Kidney epithelial cell (primary cell): ENCODE data around the gene EPN2. TPM values are rescaled to one million over a fixed set of nuclear protein-coding genes. Genes with fewer than 3 reads are reported as not detected.

ENCODE experiments used
- DNase-seq: peaks from one replicate; pipeline ENCODE4 v3.0.0-alpha.2; 2010; ENCODE audit warnings: low read depth
- H3K27me3 ChIP-seq: 2 replicates; pipeline ENCODE4 v1.6.0; 2011; ENCODE audit warnings: low read length; ENCODE audit not compliant: control insufficient read depth, insufficient read depth
- H3K36me3 ChIP-seq: 2 replicates; pipeline ENCODE4 v1.5.1; 2011; ENCODE audit warnings: low read length; ENCODE audit not compliant: control insufficient read depth, insufficient read depth
- H3K4me3 ChIP-seq: 2 replicates; pipeline ENCODE4 v1.5.1; 2011; ENCODE audit warnings: low read depth, mild to moderate bottlenecking, control low read depth, low read length
- total RNA-seq: library from RNA; depleted of rRNA; stranded (reverse); fragments of >200 nt; gene quantifications from 2 replicates; pipeline ENCODE4 v1.2.3, GENCODE V29; 2015
- TF ChIP-seq, protein P1 (sequence below): IDR thresholded peaks from 2 replicates; pipeline ENCODE4 v1.5.1; 2011; ENCODE audit warnings: mild to moderate bottlenecking, moderate library complexity, low read length, control low read depth, inconsistent platforms; ENCODE audit not compliant: insufficient read depth, poor library complexity, severe bottlenecking

EPN2 gene
- total RNA-seq, 1 donor from 2014 or later = 13.7 TPM

DNA sequence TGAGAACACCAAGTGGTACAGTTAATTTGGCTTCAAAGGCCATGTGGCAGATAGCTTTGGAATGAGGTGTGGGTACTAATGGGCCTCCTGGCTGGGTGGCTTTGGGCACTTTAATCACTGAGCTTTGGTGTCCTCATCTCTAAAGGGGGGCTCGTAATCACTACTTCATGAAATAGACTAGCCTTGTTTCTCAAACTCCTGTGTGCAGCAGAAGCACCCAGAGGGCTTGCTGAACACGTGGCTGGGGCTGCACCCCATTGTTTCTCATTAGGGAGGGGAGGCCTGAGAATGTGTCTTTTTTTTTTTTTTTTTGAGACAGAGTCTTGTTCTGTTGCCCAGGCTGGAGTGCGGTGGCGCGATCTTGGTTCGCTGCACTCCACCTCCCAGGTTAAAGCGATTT lies 5.8 kb downstream of the EPN2 start:
- Histone ChIP-seq H3K4me3 (no peak overlapping the region), H3K27me3 (no peaks in the 10 kb centered on the region), H3K36me3 (no peaks in the 10 kb centered on the region)
- DNase-seq = no peak
- TF ChIP-seq, protein P1, sequence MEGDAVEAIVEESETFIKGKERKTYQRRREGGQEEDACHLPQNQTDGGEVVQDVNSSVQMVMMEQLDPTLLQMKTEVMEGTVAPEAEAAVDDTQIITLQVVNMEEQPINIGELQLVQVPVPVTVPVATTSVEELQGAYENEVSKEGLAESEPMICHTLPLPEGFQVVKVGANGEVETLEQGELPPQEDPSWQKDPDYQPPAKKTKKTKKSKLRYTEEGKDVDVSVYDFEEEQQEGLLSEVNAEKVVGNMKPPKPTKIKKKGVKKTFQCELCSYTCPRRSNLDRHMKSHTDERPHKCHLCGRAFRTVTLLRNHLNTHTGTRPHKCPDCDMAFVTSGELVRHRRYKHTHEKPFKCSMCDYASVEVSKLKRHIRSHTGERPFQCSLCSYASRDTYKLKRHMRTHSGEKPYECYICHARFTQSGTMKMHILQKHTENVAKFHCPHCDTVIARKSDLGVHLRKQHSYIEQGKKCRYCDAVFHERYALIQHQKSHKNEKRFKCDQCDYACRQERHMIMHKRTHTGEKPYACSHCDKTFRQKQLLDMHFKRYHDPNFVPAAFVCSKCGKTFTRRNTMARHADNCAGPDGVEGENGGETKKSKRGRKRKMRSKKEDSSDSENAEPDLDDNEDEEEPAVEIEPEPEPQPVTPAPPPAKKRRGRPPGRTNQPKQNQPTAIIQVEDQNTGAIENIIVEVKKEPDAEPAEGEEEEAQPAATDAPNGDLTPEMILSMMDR = no peak

DNA sequence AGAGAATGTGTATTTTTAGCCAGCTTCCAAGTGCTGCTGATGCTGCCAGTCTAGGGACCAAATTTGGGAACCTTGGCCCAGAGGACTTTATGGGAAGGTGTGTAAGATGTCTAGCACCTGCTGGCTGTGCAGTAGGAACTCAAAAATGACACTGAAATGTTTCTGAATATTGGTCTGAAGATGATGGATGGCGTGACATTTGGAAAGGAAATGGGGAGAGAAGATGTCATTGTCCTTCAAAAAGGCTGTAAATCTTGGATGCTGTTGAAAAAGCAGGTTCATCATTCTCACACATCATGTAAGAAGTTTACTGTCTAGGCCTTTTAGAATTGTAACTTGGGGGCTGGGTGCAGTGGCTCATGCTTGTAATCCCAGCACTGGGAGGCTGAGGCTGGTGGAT lies 6.7 kb downstream of the EPN2 start:
- H3K4me3 ChIP-seq = no peak overlapping the region
- no peaks in the 10 kb centered on the region for H3K36me3 ChIP-seq
- DNase-seq = no peak
- TF ChIP-seq, protein P1 = no peak
- H3K27me3 ChIP-seq = no peaks in the 10 kb centered on the region

DNA sequence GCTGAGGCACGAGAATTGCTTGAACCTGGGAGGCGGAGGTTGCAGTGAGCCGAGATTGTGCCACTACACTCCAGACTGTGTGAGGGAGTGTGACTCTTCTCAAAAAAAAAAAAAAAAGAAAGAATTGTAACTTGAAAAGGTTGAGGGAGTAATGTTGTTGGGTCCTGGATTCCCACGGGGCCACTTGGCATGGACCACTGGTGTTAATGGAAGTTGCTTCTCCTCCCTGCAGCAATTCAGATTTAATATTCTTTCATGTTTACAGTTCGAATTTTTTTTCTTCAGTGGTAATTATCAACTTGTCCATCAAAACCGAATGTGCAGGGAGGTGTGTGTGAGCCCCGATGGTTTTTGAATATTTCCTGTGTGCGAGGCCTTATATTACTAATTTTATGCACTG lies 7.2 kb downstream of the EPN2 start:
- Histone ChIP-seq H3K27me3 (no peaks in the 10 kb centered on the region), H3K4me3 (no peak overlapping the region), H3K36me3 (no peaks in the 10 kb centered on the region)
- TF ChIP-seq, protein P1 = no peak
- no peak for DNase-seq

GRCh38 chr17:19244781-19245180 lies 7.6 kb downstream of the EPN2 start:
- TF ChIP-seq, protein P1 = no peak
- no peaks in the 10 kb centered on the region for H3K36me3 ChIP-seq
- DNase-seq = no peak
- H3K27me3 ChIP-seq = no peaks in the 10 kb centered on the region
- H3K4me3 ChIP-seq = no peak overlapping the region

DNA sequence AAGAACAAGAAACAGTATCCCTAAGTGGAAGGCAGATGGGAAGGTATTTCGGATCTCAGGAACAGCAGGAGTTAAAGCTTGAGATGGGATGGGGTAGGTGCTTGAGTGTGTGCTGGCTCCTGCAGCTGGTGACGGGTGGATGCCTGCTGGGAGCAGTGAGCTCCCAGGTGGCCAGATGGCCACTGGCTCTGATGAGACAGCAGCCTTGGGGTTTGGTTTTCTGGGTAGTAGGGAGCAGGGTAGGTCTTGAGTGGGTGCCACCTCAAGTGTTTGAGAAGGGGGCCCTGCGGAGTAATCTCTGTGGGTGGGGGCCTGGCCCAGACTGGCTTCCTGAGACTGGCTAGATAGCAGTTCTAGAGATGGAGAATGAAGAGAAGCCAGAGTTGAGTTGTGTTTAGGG lies 10.3 kb downstream of the EPN2 start:
- H3K27me3 ChIP-seq = no peaks in the 10 kb centered on the region
- DNase-seq = no peak
- TF ChIP-seq, protein P1 = no peak
- H3K4me3 ChIP-seq = no peak overlapping the region
- H3K36me3 ChIP-seq = no peaks in the 10 kb centered on the region

GRCh38 chr17:19248151-19248927 lies 11.2 kb downstream of the EPN2 start:
- no peak overlapping the region for H3K4me3 ChIP-seq
- TF ChIP-seq, protein P1 = no peak

More at GRCh38 chr17:19248151-19248927, 11.2 kb downstream of the EPN2 start:
- H3K36me3 ChIP-seq = no peaks in the 10 kb centered on the region
- no peaks in the 10 kb centered on the region for H3K27me3 ChIP-seq
- DNase-seq = no peak
